Neural cell (in vitro differentiated cells): ENCODE measurements around the gene LMOD2. TPM values are rescaled to one million over a fixed set of nuclear protein-coding genes. Genes with fewer than 3 reads are reported as not detected.

Experiments
- H2AFZ ChIP-seq: fragments of 200-600, 300-800 bp; sonication (generic), shearing (Covaris generic); 2 replicates; pipeline ENCODE4 v1.6.0; 2014; ENCODE audit warnings: low read depth, mild to moderate bottlenecking, antibody characterized with exemption, low read length, moderate library complexity
- H3F3A ChIP-seq: fragments of 200-600 bp; shearing (Covaris generic); 2 replicates; pipeline ENCODE4 v1.6.1; 2016; ENCODE audit warnings: mild to moderate bottlenecking, moderate library complexity, mixed read lengths, antibody characterized with exemption, low read length; ENCODE audit not compliant: insufficient read depth, poor library complexity, severe bottlenecking
- H3K27ac ChIP-seq: fragments of 200-600, 300-800 bp; sonication (generic), shearing (Covaris generic); 2 replicates; pipeline ENCODE4 v1.5.1; 2014; ENCODE audit warnings: mild to moderate bottlenecking, low read length, moderate library complexity
- H3K27me3 ChIP-seq: fragments of 300-800, 200-600 bp; sonication (generic), shearing (Covaris generic); 2 replicates; pipeline ENCODE4 v1.6.0; 2014; ENCODE audit warnings: mild to moderate bottlenecking, low read depth, low read length, moderate library complexity; ENCODE audit not compliant: insufficient read depth
- H3K36me3 ChIP-seq: fragments of 300-800, 200-600 bp; sonication (generic), shearing (Covaris generic); 2 replicates; pipeline ENCODE4 v1.5.1; 2014; ENCODE audit warnings: mild to moderate bottlenecking, antibody characterized with exemption, low read length, moderate library complexity; ENCODE audit not compliant: insufficient read depth
- H3K4me2 ChIP-seq: fragments of 300-800, 200-600 bp; sonication (generic), shearing (Covaris generic); 2 replicates; pipeline ENCODE4 v1.6.0; 2014; ENCODE audit warnings: mild to moderate bottlenecking, low read length
- H3K4me3 ChIP-seq: fragments of 300-800, 200-600 bp; sonication (generic), shearing (Covaris generic); 2 replicates; pipeline ENCODE4 v1.5.1; 2014; ENCODE audit warnings: mild to moderate bottlenecking, low read length, moderate library complexity
- H3K79me2 ChIP-seq: fragments of 200-600 bp; shearing (Covaris generic); replicated peaks from 2 replicates; pipeline ENCODE4 v1.6.0; 2014; ENCODE audit warnings: mild to moderate bottlenecking, low read length, moderate library complexity; ENCODE audit not compliant: insufficient read depth
- H3K9ac ChIP-seq: fragments of 300-800, 200-600 bp; sonication (generic), shearing (Covaris generic); 2 replicates; pipeline ENCODE4 v1.6.1; 2016; ENCODE audit warnings: mild to moderate bottlenecking, low read length, mixed read lengths
- H3K9me2 ChIP-seq: fragments of 200-600 bp; shearing (Covaris generic); 2 replicates; pipeline ENCODE4 v1.6.1; 2016; ENCODE audit warnings: mild to moderate bottlenecking, low read length, mixed read lengths; ENCODE audit not compliant: insufficient read depth
- H3K9me3 ChIP-seq: fragments of 200-600, 300-800 bp; sonication (generic), shearing (Covaris generic); 2 replicates; pipeline ENCODE4 v1.6.1; 2016; ENCODE audit warnings: mild to moderate bottlenecking, mixed run types, low read length, moderate library complexity, mixed read lengths
- H4K20me1 ChIP-seq: fragments of 200-600 bp; shearing (Covaris generic); 2 replicates; pipeline ENCODE4 v1.6.1; 2016; ENCODE audit warnings: mild to moderate bottlenecking, mixed run types; ENCODE audit not compliant: insufficient read depth
- EP300 ChIP-seq: fragments of 450-650 bp; conservative IDR thresholded peaks from 2 replicates; pipeline ENCODE4 v1.6.1; 2014; ENCODE audit warnings: antibody characterized with exemption, mild to moderate bottlenecking, moderate library complexity; ENCODE audit not compliant: poor library complexity, severe bottlenecking
- EZH2 ChIP-seq: fragments of 200-600, 300-800 bp; shearing (Covaris generic), sonication (generic); IDR thresholded peaks from 2 replicates; pipeline ENCODE4 v1.6.1; 2014; ENCODE audit warnings: antibody characterized with exemption, low read length, borderline replicate concordance, mild to moderate bottlenecking; ENCODE audit not compliant: insufficient read depth, poor library complexity, severe bottlenecking
- MXI1 ChIP-seq: fragments of 450-650 bp; conservative IDR thresholded peaks from 2 replicates; pipeline ENCODE4 v1.6.1; 2014; ENCODE audit warnings: antibody characterized with exemption, mild to moderate bottlenecking; ENCODE audit not compliant: poor library complexity, severe bottlenecking
- POLR2AphosphoS5 ChIP-seq: IDR thresholded peaks from 2 replicates; pipeline ENCODE4 v1.6.1; 2012
- RAD21 ChIP-seq: fragments of 450-650 bp; conservative IDR thresholded peaks from 2 replicates; pipeline ENCODE4 v1.6.1; 2014; ENCODE audit warnings: antibody characterized with exemption, mild to moderate bottlenecking, moderate library complexity
- SMC3 ChIP-seq: fragments of 450-650 bp; conservative IDR thresholded peaks from 2 replicates; pipeline ENCODE4 v1.6.1; 2014; ENCODE audit warnings: antibody characterized with exemption, mild to moderate bottlenecking, moderate library complexity; ENCODE audit not compliant: poor library complexity
- TAF1 ChIP-seq: IDR thresholded peaks from 2 replicates; pipeline ENCODE4 v1.6.1; 2012; ENCODE audit warnings: low read depth
- polyA plus RNA-seq: library from polyadenylated mRNA; depleted of rRNA; stranded (reverse); fragments of >200 nt; gene quantifications from 2 replicates; pipeline ENCODE4 v1.2.3, GENCODE V29; 2014
- TF ChIP-seq, protein P1 (sequence below): IDR thresholded peaks from 2 replicates; pipeline ENCODE4 v1.6.1; 2012; ENCODE audit warnings: borderline replicate concordance
- TF ChIP-seq, protein P2 (sequence below): fragments of 450-650 bp; IDR thresholded peaks from 2 replicates; pipeline ENCODE4 v1.5.1; 2014; ENCODE audit warnings: antibody characterized with exemption, mild to moderate bottlenecking, moderate library complexity; ENCODE audit not compliant: poor library complexity, severe bottlenecking

LMOD2 gene
- polyA plus RNA-seq, 1 donor from 2014 or later: not detected

DNA sequence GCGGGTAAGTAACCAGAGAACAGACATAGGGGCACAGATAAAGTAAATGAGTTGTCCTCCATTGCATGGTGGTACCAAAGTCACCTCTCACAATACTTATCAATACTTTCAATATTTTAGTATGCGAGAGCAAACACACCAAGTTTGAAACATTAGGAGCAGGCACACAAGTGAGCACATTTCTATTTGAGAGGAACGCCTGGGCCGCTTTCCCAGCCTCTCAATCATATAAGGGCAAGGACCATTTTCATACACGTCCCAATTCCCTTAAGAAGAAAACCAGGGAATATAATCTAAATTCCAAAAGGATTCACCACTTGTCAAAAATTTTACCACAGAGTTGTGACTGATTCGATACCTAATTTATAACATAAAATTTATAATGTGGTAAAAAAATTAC, 7.5 kb downstream of the LMOD2 start:
- H3K36me3 ChIP-seq: no peaks in the 10 kb centered on the region
- no peak for TF ChIP-seq MXI1
- TF ChIP-seq EZH2: no peak
- TF ChIP-seq RAD21: no peak
- TF ChIP-seq, protein P1, sequence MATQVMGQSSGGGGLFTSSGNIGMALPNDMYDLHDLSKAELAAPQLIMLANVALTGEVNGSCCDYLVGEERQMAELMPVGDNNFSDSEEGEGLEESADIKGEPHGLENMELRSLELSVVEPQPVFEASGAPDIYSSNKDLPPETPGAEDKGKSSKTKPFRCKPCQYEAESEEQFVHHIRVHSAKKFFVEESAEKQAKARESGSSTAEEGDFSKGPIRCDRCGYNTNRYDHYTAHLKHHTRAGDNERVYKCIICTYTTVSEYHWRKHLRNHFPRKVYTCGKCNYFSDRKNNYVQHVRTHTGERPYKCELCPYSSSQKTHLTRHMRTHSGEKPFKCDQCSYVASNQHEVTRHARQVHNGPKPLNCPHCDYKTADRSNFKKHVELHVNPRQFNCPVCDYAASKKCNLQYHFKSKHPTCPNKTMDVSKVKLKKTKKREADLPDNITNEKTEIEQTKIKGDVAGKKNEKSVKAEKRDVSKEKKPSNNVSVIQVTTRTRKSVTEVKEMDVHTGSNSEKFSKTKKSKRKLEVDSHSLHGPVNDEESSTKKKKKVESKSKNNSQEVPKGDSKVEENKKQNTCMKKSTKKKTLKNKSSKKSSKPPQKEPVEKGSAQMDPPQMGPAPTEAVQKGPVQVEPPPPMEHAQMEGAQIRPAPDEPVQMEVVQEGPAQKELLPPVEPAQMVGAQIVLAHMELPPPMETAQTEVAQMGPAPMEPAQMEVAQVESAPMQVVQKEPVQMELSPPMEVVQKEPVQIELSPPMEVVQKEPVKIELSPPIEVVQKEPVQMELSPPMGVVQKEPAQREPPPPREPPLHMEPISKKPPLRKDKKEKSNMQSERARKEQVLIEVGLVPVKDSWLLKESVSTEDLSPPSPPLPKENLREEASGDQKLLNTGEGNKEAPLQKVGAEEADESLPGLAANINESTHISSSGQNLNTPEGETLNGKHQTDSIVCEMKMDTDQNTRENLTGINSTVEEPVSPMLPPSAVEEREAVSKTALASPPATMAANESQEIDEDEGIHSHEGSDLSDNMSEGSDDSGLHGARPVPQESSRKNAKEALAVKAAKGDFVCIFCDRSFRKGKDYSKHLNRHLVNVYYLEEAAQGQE: no peak
- TF ChIP-seq TAF1: no peak
- TF ChIP-seq EP300: no peak
- no peak for TF ChIP-seq POLR2AphosphoS5
- TF ChIP-seq SMC3: no peak
- TF ChIP-seq, protein P2, sequence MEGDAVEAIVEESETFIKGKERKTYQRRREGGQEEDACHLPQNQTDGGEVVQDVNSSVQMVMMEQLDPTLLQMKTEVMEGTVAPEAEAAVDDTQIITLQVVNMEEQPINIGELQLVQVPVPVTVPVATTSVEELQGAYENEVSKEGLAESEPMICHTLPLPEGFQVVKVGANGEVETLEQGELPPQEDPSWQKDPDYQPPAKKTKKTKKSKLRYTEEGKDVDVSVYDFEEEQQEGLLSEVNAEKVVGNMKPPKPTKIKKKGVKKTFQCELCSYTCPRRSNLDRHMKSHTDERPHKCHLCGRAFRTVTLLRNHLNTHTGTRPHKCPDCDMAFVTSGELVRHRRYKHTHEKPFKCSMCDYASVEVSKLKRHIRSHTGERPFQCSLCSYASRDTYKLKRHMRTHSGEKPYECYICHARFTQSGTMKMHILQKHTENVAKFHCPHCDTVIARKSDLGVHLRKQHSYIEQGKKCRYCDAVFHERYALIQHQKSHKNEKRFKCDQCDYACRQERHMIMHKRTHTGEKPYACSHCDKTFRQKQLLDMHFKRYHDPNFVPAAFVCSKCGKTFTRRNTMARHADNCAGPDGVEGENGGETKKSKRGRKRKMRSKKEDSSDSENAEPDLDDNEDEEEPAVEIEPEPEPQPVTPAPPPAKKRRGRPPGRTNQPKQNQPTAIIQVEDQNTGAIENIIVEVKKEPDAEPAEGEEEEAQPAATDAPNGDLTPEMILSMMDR: no peak
- H2AFZ ChIP-seq: no peak overlapping the region

GRCh38 chr7:123665157-123665556, 9.5 kb downstream of the LMOD2 start:
- Histone ChIP-seq H3F3A (no peaks in the 10 kb centered on the region), H3K36me3 (no peaks in the 10 kb centered on the region), H2AFZ (no peak overlapping the region), H3K27ac (no peak overlapping the region), H3K9ac (no peak overlapping the region), H3K27me3 (no peaks in the 10 kb centered on the region), H3K9me2 (no peaks in the 10 kb centered on the region), H3K4me2 (no peak overlapping the region), H3K79me2 (no peaks in the 10 kb centered on the region), H4K20me1 (no peaks in the 10 kb centered on the region), H3K4me3 (no peak overlapping the region), H3K9me3 (no peaks in the 10 kb centered on the region)
- no peak for TF ChIP-seq SMC3
- TF ChIP-seq MXI1: no peak
- TF ChIP-seq EZH2: no peak
- TF ChIP-seq RAD21: no peak
- no peak for TF ChIP-seq TAF1
- TF ChIP-seq, protein P2: no peak

More for the DNA sequence above, 7.5 kb downstream of the LMOD2 start:
- H3K9me2 ChIP-seq: no peaks in the 10 kb centered on the region
- no peaks in the 10 kb centered on the region for H3K27me3 ChIP-seq
- no peak overlapping the region for H3K4me3 ChIP-seq
- H3K79me2 ChIP-seq: no peaks in the 10 kb centered on the region
- H4K20me1 ChIP-seq: no peaks in the 10 kb centered on the region
- no peaks in the 10 kb centered on the region for H3F3A ChIP-seq
- H3K9ac ChIP-seq: no peak overlapping the region
- no peaks in the 10 kb centered on the region for H3K9me3 ChIP-seq
- no peak overlapping the region for H3K4me2 ChIP-seq
- H3K27ac ChIP-seq: no peak overlapping the region
